ENCODE measurements around the gene TNNT3.

TNNT3 gene

GRCh38 chr11:1969776-1970175 is 50.3 kb downstream of the TNNT3 start:
- H3K9ac ChIP-seq (ENCODE audit: low read depth, low read length): no peak overlapping the region
- H3K36me3 ChIP-seq (ENCODE audit: insufficient read depth, low read length): no peaks in the 10 kb centered on the region
- no peak for TF ChIP-seq CTCF (IDR thresholded peaks at IDR 0.05; ENCODE audit: borderline replicate concordance, extremely low read depth, low read length, poor library complexity, severe bottlenecking)
- no peak for TF ChIP-seq EZH2 (IDR thresholded peaks at IDR 0.05; ENCODE audit: borderline replicate concordance, low read depth, low read length, severe bottlenecking)
- no peaks in the 10 kb centered on the region for H3K27me3 ChIP-seq (ENCODE audit: insufficient read depth, low read length, poor library complexity)
- ATAC-seq (ENCODE audit: insufficient read depth, low read depth): no peak
- H4K20me1 ChIP-seq (ENCODE audit: insufficient read depth, low read length): no peaks in the 10 kb centered on the region
- no peak overlapping the region for H2AFZ ChIP-seq (ENCODE audit: low read depth, low read length)
- H3K79me2 ChIP-seq (ENCODE audit: insufficient read depth, low read length): no peaks in the 10 kb centered on the region
- H3K9me3 ChIP-seq (ENCODE audit: insufficient read depth, low read length, severe bottlenecking): no peaks in the 10 kb centered on the region
- H3K4me2 ChIP-seq (ENCODE audit: insufficient read depth, low read length): no peak overlapping the region
- H3K27ac ChIP-seq (ENCODE audit: low read length): no peak overlapping the region
- DNase-seq: no peak
- no peaks in the 10 kb centered on the region for H3K4me1 ChIP-seq (ENCODE audit: insufficient read depth, low read length)
- H3K4me3 ChIP-seq (ENCODE audit: low read depth in 1 of 2, low read length in 2 of 2): no peak overlapping the region

GRCh38 chr11:1970956-1971355 is 51.5 kb downstream of the TNNT3 start:
- TF ChIP-seq CTCF (IDR thresholded peaks at IDR 0.05; ENCODE audit: borderline replicate concordance, extremely low read depth, low read length, poor library complexity, severe bottlenecking): no peak
- TF ChIP-seq EZH2 (IDR thresholded peaks at IDR 0.05; ENCODE audit: borderline replicate concordance, low read depth, low read length, severe bottlenecking): no peak
- no peak overlapping the region for H3K27ac ChIP-seq (ENCODE audit: low read length)
- ATAC-seq (ENCODE audit: insufficient read depth, low read depth): no peak

GRCh38 chr11:1975185-1975584 is 55.7 kb downstream of the TNNT3 start:
- Histone ChIP-seq H3K9ac (ENCODE audit: low read depth, low read length) (no peak overlapping the region), H4K20me1 (ENCODE audit: insufficient read depth, low read length) (no peaks in the 10 kb centered on the region), H3K27me3 (ENCODE audit: insufficient read depth, low read length, poor library complexity) (no peaks in the 10 kb centered on the region), H3K36me3 (ENCODE audit: insufficient read depth, low read length) (no peaks in the 10 kb centered on the region), H3K79me2 (ENCODE audit: insufficient read depth, low read length) (no peaks in the 10 kb centered on the region), H3K4me1 (ENCODE audit: insufficient read depth, low read length) (no peaks in the 10 kb centered on the region), H3K4me2 (ENCODE audit: insufficient read depth, low read length) (no peak overlapping the region), H2AFZ (ENCODE audit: low read depth, low read length) (no peak overlapping the region), H3K9me3 (ENCODE audit: insufficient read depth, low read length, severe bottlenecking) (no peaks in the 10 kb centered on the region), H3K4me3 (ENCODE audit: low read depth in 1 of 2, low read length in 2 of 2) (no peak overlapping the region), H3K27ac (ENCODE audit: low read length) (no peak overlapping the region)
- ATAC-seq (ENCODE audit: insufficient read depth, low read depth) (no peak), DNase-seq (no peak)
- TF ChIP-seq CTCF (IDR thresholded peaks at IDR 0.05; ENCODE audit: borderline replicate concordance, extremely low read depth, low read length, poor library complexity, severe bottlenecking): no peak
- TF ChIP-seq EZH2 (IDR thresholded peaks at IDR 0.05; ENCODE audit: borderline replicate concordance, low read depth, low read length, severe bottlenecking): no peak

More at GRCh38 chr11:1970956-1971355, 51.5 kb downstream of the TNNT3 start:
- H2AFZ ChIP-seq (ENCODE audit: low read depth, low read length): no peak overlapping the region
- no peaks in the 10 kb centered on the region for H3K9me3 ChIP-seq (ENCODE audit: insufficient read depth, low read length, severe bottlenecking)
- no peaks in the 10 kb centered on the region for H3K36me3 ChIP-seq (ENCODE audit: insufficient read depth, low read length)
- H3K4me1 ChIP-seq (ENCODE audit: insufficient read depth, low read length): no peaks in the 10 kb centered on the region
- no peaks in the 10 kb centered on the region for H3K27me3 ChIP-seq (ENCODE audit: insufficient read depth, low read length, poor library complexity)
- no peak overlapping the region for H3K4me3 ChIP-seq (ENCODE audit: low read depth in 1 of 2, low read length in 2 of 2)
- H4K20me1 ChIP-seq (ENCODE audit: insufficient read depth, low read length): no peaks in the 10 kb centered on the region
- no peak overlapping the region for H3K4me2 ChIP-seq (ENCODE audit: insufficient read depth, low read length)
- H3K9ac ChIP-seq (ENCODE audit: low read depth, low read length): no peak overlapping the region
- DNase-seq: no peak
- no peaks in the 10 kb centered on the region for H3K79me2 ChIP-seq (ENCODE audit: insufficient read depth, low read length)

Data from DND-41 (cell line).